ENCODE measurements around the gene SYCE1L. TPM values are rescaled to one million over a fixed set of nuclear protein-coding genes. Genes with fewer than 3 reads are reported as not detected.
"Not testable (repeated sequence)": the region's sequence is repeated elsewhere in the genome, so short reads cannot be mapped to it uniquely, and the experiment has no call there.

Gene SYCE1L, protein sequence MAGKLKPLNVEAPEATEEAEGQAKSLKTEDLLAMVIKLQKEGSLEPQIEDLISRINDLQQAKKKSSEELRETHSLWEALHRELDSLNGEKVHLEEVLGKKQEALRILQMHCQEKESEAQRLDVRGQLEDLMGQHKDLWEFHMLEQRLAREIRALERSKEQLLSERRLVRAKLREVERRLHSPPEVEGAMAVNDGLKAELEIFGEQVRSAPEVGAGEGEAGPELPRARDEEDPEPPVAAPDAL
- total RNA-seq, result 4.2 TPM

DNA sequence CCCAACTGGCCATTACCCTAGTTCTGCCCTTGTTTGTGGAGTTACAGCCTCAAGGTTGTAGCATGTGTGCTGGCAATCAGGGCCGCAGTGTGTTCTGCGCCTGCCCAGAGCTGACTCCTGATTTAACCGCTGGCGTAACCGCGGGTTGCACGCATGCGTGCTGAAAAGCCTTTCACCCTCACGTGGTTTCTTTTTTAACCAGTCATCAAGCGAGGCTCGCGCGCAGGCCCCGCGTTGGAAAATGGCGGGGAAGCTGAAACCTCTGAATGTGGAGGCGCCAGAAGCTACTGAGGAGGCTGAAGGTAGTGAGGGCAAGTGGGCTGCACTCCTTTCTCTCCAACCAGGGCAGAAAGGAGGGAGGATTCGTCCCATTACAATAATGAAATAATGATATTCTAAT is at the start of gene SYCE1L:
SYCE1L (plus strand) TSS at position 198 of the 400 bp plus-strand sequence; CDS start at position 242, 44 bp downstream.
- no peaks in the 10 kb centered on the region for H3K9me3 ChIP-seq

DNA sequence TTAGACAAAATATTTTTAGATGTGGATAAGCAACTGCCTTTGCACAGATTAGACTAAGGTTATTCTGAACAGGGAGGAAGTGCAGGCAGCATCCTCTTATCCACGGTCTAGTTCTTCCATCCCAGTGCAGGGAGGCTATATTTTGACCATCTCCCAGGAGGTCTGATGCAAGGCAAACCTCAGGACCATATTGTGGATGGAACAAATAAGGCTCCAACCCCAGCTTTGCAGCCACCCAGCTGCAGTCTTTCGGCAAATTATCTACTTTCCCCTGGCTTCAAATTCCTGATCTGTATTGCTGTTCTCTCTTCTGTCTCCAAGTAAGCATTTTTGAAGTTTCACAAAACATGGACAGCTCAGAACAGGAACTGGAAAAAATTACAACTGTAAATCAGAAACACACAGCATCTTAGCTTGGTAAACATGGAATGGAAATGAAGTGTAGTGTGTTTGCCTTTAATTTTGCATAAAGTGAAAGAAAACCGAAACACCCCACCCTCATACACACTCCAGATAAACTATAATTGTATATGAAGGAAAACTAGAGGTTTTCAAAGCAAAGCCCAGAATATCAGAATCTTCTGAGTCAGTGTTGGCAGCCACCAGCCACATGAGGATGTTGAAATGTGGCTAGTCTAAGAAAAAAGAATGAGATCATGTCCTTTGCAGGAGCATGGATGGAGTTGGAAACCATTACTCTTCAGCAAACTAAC is 41.7 kb upstream of the SYCE1L start:
- intact Hi-C loops (cut with DNase I), result no loop called here
- DNase-seq (ENCODE audit: extremely low spot score in 2 of 2), result no peak
- H3K27ac ChIP-seq, result no peak overlapping the region

More for the DNA sequence above, at the start of gene SYCE1L:
- no peaks in the 10 kb centered on the region for H3K4me1 ChIP-seq
- H3K27ac ChIP-seq, result no peak within 1 kb of the TSS
- H3K36me3 ChIP-seq, result peaks cover 0 to 53% of the 10 kb centered on the region in 2 donors
- H3K27me3 ChIP-seq, result no peaks in the 10 kb centered on the region
- TF ChIP-seq POLR2A (IDR thresholded peaks at IDR 0.05) (no peak), POLR2AphosphoS5 (IDR thresholded peaks at IDR 0.05; ENCODE audit: insufficient read depth in 1 of 2, low read depth in 1 of 2) (no peak)
- TF ChIP-seq, protein P1, sequence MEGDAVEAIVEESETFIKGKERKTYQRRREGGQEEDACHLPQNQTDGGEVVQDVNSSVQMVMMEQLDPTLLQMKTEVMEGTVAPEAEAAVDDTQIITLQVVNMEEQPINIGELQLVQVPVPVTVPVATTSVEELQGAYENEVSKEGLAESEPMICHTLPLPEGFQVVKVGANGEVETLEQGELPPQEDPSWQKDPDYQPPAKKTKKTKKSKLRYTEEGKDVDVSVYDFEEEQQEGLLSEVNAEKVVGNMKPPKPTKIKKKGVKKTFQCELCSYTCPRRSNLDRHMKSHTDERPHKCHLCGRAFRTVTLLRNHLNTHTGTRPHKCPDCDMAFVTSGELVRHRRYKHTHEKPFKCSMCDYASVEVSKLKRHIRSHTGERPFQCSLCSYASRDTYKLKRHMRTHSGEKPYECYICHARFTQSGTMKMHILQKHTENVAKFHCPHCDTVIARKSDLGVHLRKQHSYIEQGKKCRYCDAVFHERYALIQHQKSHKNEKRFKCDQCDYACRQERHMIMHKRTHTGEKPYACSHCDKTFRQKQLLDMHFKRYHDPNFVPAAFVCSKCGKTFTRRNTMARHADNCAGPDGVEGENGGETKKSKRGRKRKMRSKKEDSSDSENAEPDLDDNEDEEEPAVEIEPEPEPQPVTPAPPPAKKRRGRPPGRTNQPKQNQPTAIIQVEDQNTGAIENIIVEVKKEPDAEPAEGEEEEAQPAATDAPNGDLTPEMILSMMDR (IDR thresholded peaks at IDR 0.05), result no peak
- no peak for DNase-seq (ENCODE audit: extremely low spot score in 2 of 2)
- intact Hi-C loops (cut with DNase I), result no loop called here
- H3K4me3 ChIP-seq, result no peak within 1 kb of the TSS

DNA sequence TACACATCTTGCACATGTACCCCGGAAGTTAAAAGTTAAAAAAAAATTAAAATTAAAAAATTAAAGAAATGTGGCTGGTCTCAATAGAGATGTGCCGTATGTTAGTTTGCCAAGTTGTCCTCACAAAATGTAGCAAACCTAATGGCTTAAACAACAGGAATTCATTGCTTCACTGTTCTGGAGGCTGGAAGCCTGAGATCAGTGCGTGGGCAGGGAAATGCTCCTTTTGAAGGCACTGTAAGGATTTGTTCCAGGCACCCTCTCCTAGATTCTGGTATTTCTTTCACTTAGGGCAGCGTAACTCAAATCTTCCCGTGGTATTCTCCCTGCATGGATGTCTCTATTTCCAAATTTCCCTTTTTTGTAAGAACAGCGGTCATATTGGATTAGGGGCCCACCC is 40.9 kb upstream of the SYCE1L start:
- no peaks in the 10 kb centered on the region for H3K27me3 ChIP-seq
- no peak for TF ChIP-seq POLR2A (IDR thresholded peaks at IDR 0.05)
- no peak for TF ChIP-seq POLR2AphosphoS5 (IDR thresholded peaks at IDR 0.05; ENCODE audit: insufficient read depth in 1 of 2, low read depth in 1 of 2)
- TF ChIP-seq, protein P1 (IDR thresholded peaks at IDR 0.05), result no peak
- intact Hi-C loops (cut with DNase I), result no loop called here

More for the DNA sequence above, 41.7 kb upstream of the SYCE1L start:
- Histone ChIP-seq H3K27me3 (no peaks in the 10 kb centered on the region), H3K4me3 (no peak overlapping the region), H3K36me3 (no peaks in the 10 kb centered on the region), H3K4me1 (no peaks in the 10 kb centered on the region), H3K9me3 (no peaks in the 10 kb centered on the region)
- no peak for TF ChIP-seq POLR2AphosphoS5 (IDR thresholded peaks at IDR 0.05; ENCODE audit: insufficient read depth in 1 of 2, low read depth in 1 of 2)
- TF ChIP-seq, protein P1 (IDR thresholded peaks at IDR 0.05), result no peak
- TF ChIP-seq POLR2A (IDR thresholded peaks at IDR 0.05), result no peak

DNA sequence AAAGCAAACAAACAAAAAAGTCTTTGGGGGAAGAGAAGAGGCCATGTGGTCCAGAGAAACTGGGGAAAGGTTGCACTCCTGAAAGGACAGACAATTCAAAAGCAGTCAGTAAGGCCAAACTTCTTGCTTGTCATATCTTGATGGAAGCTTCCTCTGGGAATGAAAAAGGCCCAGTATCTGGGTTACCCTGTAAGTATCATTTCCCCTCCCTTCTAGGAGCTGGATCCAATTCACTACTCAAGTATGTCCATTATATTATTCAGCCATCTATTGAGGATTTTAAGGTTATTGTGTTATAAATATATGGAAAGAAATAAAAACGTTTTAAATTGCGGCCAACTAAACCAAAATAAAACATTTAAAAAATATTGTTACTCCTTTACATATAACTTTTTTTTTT is 34.2 kb upstream of the SYCE1L start:
- H3K4me1 ChIP-seq, result no peaks in the 10 kb centered on the region
- H3K27ac ChIP-seq, result no peak overlapping the region
- intact Hi-C loops (cut with DNase I), result no loop called here
- H3K36me3 ChIP-seq, result no peaks in the 10 kb centered on the region
- DNase-seq (ENCODE audit: extremely low spot score in 2 of 2), result no peak
- H3K27me3 ChIP-seq, result no peaks in the 10 kb centered on the region
- TF ChIP-seq, protein P1 (IDR thresholded peaks at IDR 0.05), result no peak
- TF ChIP-seq POLR2AphosphoS5 (IDR thresholded peaks at IDR 0.05; ENCODE audit: insufficient read depth in 1 of 2, low read depth in 1 of 2), result no peak
- no peak for TF ChIP-seq POLR2A (IDR thresholded peaks at IDR 0.05)
- no peak overlapping the region for H3K4me3 ChIP-seq
- no peaks in the 10 kb centered on the region for H3K9me3 ChIP-seq

More for the DNA sequence above, 40.9 kb upstream of the SYCE1L start:
- Histone ChIP-seq H3K4me1 (no peaks in the 10 kb centered on the region), H3K27ac (no peak overlapping the region), H3K9me3 (no peaks in the 10 kb centered on the region), H3K36me3 (no peaks in the 10 kb centered on the region), H3K4me3 (no peak overlapping the region)
- no peak for DNase-seq (ENCODE audit: extremely low spot score in 2 of 2)

DNA sequence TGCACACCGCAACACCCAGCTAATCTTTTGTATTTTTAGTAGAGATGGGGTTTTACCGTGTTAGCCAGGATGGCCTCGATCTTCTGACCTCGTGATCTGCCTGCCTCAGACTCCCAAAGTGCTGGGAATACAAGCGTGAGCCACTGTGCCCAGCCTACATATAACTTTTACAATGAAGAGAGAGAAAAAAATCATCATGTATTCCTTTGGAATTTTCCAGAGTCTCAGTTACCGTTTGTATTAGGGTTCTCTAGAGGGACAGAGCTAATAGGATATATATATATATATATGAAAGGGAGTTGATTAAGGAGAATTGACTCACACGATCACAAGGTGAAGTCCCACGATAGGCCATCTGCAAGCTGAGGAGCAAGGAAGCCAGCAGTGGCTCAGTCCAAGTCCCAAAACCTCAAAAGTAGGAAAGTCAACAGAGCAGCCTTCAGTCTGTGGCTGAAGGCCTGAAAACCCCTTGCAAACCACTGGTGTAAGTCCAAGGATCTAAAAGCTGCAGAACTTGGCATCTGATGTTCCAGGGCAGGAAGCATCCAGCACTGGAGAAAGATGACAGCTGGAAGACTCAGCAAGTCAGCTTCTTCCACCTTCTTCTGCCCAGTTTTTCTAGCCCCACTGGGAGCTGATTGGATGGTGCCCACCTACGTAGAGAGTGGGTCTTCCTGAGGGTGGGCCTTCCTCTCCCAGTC is 33.5 kb upstream of the SYCE1L start:
- H3K9me3 ChIP-seq; DNase-seq (ENCODE audit: extremely low spot score in 2 of 2); H3K27me3 ChIP-seq; H3K27ac ChIP-seq; H3K4me3 ChIP-seq; H3K36me3 ChIP-seq; intact Hi-C loops (cut with DNase I); H3K4me1 ChIP-seq: not testable (repeated sequence)

All from vagina (tissue), 2 donors.